Gastroesophageal sphincter (tissue), 3 donors: ENCODE data around the gene PGRMC2.

Experiments
- CTCF ChIP-seq, 4 experiments: fragments of 200-600 bp in 2 of 4; fragments of 450-650 bp in 2 of 4; sonication (generic) in 1 of 4; IDR thresholded peaks; one replicate each; pipeline ENCODE4 v1.5.1; 2017 to 2019; ENCODE audit warnings: antibody characterized with exemption in 4 of 4, mild to moderate bottlenecking in 2 of 4, moderate library complexity in 2 of 4
- POLR2A ChIP-seq, 2 donors: fragments of 450-650 bp; IDR thresholded peaks; one replicate each; pipeline ENCODE4 v1.6.1; 2017; ENCODE audit warnings: antibody characterized with exemption in 2 of 2, mild to moderate bottlenecking in 2 of 2, moderate library complexity in 1 of 2

DNA sequence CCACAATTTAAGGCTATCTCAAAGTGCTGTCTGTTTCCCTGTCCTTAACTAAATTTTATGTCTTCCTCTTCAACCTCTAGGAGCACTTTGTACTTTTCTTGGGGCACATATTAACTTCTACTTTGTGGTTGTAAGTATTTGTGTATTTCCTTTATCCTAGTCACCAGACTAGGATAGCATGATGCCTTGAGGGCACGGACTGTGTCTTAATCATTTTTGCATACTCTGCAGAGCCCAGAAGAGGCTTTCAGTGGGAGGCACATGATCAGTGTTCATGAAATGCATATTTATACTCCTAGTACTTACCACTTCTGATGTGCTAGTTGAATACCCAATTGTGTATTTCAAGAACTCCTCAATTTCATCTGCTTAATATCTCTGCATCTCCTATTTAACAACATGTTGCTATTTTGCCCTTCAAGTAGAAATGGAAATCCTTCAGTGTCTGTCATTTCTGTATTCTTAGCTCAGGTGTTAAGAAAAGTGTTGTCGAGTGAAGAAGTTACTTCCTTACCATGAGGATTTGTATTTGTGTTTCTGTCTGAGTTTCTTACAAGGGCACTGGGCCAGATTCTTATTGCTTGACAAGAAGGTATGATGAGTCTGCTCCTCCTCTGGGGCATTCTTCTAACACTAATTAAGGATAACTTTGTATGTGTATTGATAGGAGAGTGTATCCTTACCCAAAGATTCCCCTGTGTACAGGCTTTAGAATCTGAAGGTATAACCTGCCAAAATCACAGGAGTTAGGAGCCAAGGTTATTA, 28.3 kb upstream of the PGRMC2 start:
- no peak for TF ChIP-seq CTCF (IDR thresholded peaks at IDR 0.05)
- no peak for TF ChIP-seq POLR2A (IDR thresholded peaks at IDR 0.05)
